Activated T-cell treated with anti-CD3 and anti-CD28 coated beads, Interleukin-2, amount 50 U/mL, for 4 hours (primary cell): ENCODE results near the gene EFEMP1. TPM values are rescaled to one million over a fixed set of nuclear protein-coding genes. Genes with fewer than 3 reads are reported as not detected.

Experiments
- ATAC-seq, 2 donors: fragments of 200-7000 bp; cut with Tn5 transposase; one replicate each; pipeline ENCODE4 v1.10.0; 2021
- DNase-seq: peaks from one replicate; pipeline ENCODE4 v3.0.0-alpha.2; 2020
- H3K27me3 Mint-ChIP-seq: one replicate; pipeline ENCODE4 v1.8.0; 2021; ENCODE audit warnings: low read depth, mixed read lengths
- H3K36me3 Mint-ChIP-seq: one replicate; pipeline ENCODE4 v1.8.0; 2022; ENCODE audit warnings: mixed read lengths; ENCODE audit not compliant: insufficient read depth
- H3K4me1 Mint-ChIP-seq: one replicate; pipeline ENCODE4 v1.8.0; 2021; ENCODE audit warnings: low read depth, mixed read lengths
- H3K4me3 Mint-ChIP-seq: one replicate; pipeline ENCODE4 v1.8.0; 2021; ENCODE audit warnings: mild to moderate bottlenecking, moderate library complexity, mixed read lengths
- H3K9me3 Mint-ChIP-seq: one replicate; pipeline ENCODE4 v1.8.0; 2021; ENCODE audit warnings: mixed read lengths
- total RNA-seq, 3 donors: library from RNA; stranded (reverse); gene quantifications; one replicate each; pipeline ENCODE4 v1.2.1, GENCODE V29; 2021

Gene EFEMP1
- under 1 TPM; 0.25 to 0.43 (median 0.40) TPM for total RNA-seq

GRCh38 chr2:55923091-55923981 is at the start of gene EFEMP1:
TSS of gene EFEMP1 (minus strand) at chr2:55923782. CDS start at chr2:55922440, 1,342 bp downstream.
- H3K9me3 Mint-ChIP-seq = no peaks in the 10 kb centered on the region
- no peak for ATAC-seq
- no peaks in the 10 kb centered on the region for H3K36me3 Mint-ChIP-seq
- no peak within 1 kb of the TSS for H3K4me3 Mint-ChIP-seq
- H3K4me1 Mint-ChIP-seq = peaks cover 3% of the 10 kb centered on the region
- DNase-seq = no peak
- H3K27me3 Mint-ChIP-seq = peaks cover 36% of the 10 kb centered on the region

- Mint-ChIP-seq H3K36me3 (no peaks in the 10 kb centered on the region), H3K4me3 (no peak overlapping the region), H3K4me1 (no peaks in the 10 kb centered on the region), H3K9me3 (no peaks in the 10 kb centered on the region), H3K27me3 (peaks cover 3% of the 10 kb centered on the region)
- DNase-seq = no peak
- ATAC-seq = no peak
These were observed 46.9 kb upstream of the EFEMP1 start for GRCh38 chr2:55970500-55970899.

- ATAC-seq = no peak
- no peaks in the 10 kb centered on the region for H3K4me1 Mint-ChIP-seq
- H3K4me3 Mint-ChIP-seq = no peak overlapping the region
- no peaks in the 10 kb centered on the region for H3K9me3 Mint-ChIP-seq
- DNase-seq = no peak
- H3K27me3 Mint-ChIP-seq = peaks cover 3% of the 10 kb centered on the region
- no peaks in the 10 kb centered on the region for H3K36me3 Mint-ChIP-seq
These were observed 45.4 kb upstream of the EFEMP1 start for GRCh38 chr2:55968941-55969340.

GRCh38 chr2:55966401-55967118 is 43.0 kb upstream of the EFEMP1 start:
- Mint-ChIP-seq H3K4me3 (no peak overlapping the region), H3K27me3 (peaks cover 6% of the 10 kb centered on the region), H3K9me3 (no peaks in the 10 kb centered on the region), H3K4me1 (no peaks in the 10 kb centered on the region), H3K36me3 (no peaks in the 10 kb centered on the region)
- DNase-seq = no peak
- ATAC-seq = no peak

GRCh38 chr2:55965966-55966365 is 42.4 kb upstream of the EFEMP1 start:
- ATAC-seq = no peak
- no peaks in the 10 kb centered on the region for H3K4me1 Mint-ChIP-seq

GRCh38 chr2:55965276-55965675 is 41.7 kb upstream of the EFEMP1 start:
- H3K4me1 Mint-ChIP-seq = no peaks in the 10 kb centered on the region
- ATAC-seq = no peak
- no peaks in the 10 kb centered on the region for H3K9me3 Mint-ChIP-seq
- no peak overlapping the region for H3K4me3 Mint-ChIP-seq
- H3K36me3 Mint-ChIP-seq = no peaks in the 10 kb centered on the region
- no peak for DNase-seq
- peaks cover 6% of the 10 kb centered on the region for H3K27me3 Mint-ChIP-seq

More at GRCh38 chr2:55965966-55966365, 42.4 kb upstream of the EFEMP1 start:
- H3K27me3 Mint-ChIP-seq = peaks cover 6% of the 10 kb centered on the region
- H3K36me3 Mint-ChIP-seq = no peaks in the 10 kb centered on the region
- DNase-seq = no peak
- no peak overlapping the region for H3K4me3 Mint-ChIP-seq
- no peaks in the 10 kb centered on the region for H3K9me3 Mint-ChIP-seq

- Mint-ChIP-seq H3K4me1 (no peaks in the 10 kb centered on the region), H3K36me3 (no peaks in the 10 kb centered on the region), H3K27me3 (peaks cover 3% of the 10 kb centered on the region), H3K4me3 (no peak overlapping the region), H3K9me3 (no peaks in the 10 kb centered on the region)
- ATAC-seq (no peak), DNase-seq (no peak)
These were observed 39.3 kb upstream of the EFEMP1 start for GRCh38 chr2:55962915-55963314.

GRCh38 chr2:55961318-55961911 is 37.8 kb upstream of the EFEMP1 start:
- Mint-ChIP-seq H3K27me3 (peaks cover 3% of the 10 kb centered on the region), H3K9me3 (no peaks in the 10 kb centered on the region), H3K4me1 (no peaks in the 10 kb centered on the region), H3K4me3 (no peak overlapping the region), H3K36me3 (no peaks in the 10 kb centered on the region)
- DNase-seq = no peak
- no peak for ATAC-seq

- no peaks in the 10 kb centered on the region for H3K4me1 Mint-ChIP-seq
- ATAC-seq = no peak
- peaks cover 3% of the 10 kb centered on the region for H3K27me3 Mint-ChIP-seq
- no peaks in the 10 kb centered on the region for H3K9me3 Mint-ChIP-seq
- no peak for DNase-seq
- H3K36me3 Mint-ChIP-seq = no peaks in the 10 kb centered on the region
- H3K4me3 Mint-ChIP-seq = no peak overlapping the region
These were observed 35.2 kb upstream of the EFEMP1 start for GRCh38 chr2:55958756-55959155.

GRCh38 chr2:55957142-55957541 is 33.6 kb upstream of the EFEMP1 start:
- no peaks in the 10 kb centered on the region for H3K9me3 Mint-ChIP-seq
- ATAC-seq = no peak
- H3K4me1 Mint-ChIP-seq = no peaks in the 10 kb centered on the region
- H3K4me3 Mint-ChIP-seq = no peak overlapping the region
- H3K36me3 Mint-ChIP-seq = no peaks in the 10 kb centered on the region
- no peak for DNase-seq
- no peaks in the 10 kb centered on the region for H3K27me3 Mint-ChIP-seq

GRCh38 chr2:55954306-55955035 is 30.9 kb upstream of the EFEMP1 start:
- H3K27me3 Mint-ChIP-seq = no peaks in the 10 kb centered on the region
- ATAC-seq (no peak), DNase-seq (no peak)
- H3K36me3 Mint-ChIP-seq = no peaks in the 10 kb centered on the region
- no peaks in the 10 kb centered on the region for H3K9me3 Mint-ChIP-seq
- no peaks in the 10 kb centered on the region for H3K4me1 Mint-ChIP-seq
- H3K4me3 Mint-ChIP-seq = no peak overlapping the region

- Mint-ChIP-seq H3K9me3 (no peaks in the 10 kb centered on the region), H3K4me3 (no peak overlapping the region), H3K27me3 (no peaks in the 10 kb centered on the region), H3K4me1 (no peaks in the 10 kb centered on the region), H3K36me3 (no peaks in the 10 kb centered on the region)
- ATAC-seq (no peak), DNase-seq (no peak)
These were observed 28.8 kb upstream of the EFEMP1 start for GRCh38 chr2:55952415-55952814.

GRCh38 chr2:55951533-55951932 is 28.0 kb upstream of the EFEMP1 start:
- ATAC-seq = no peak
- H3K4me1 Mint-ChIP-seq = no peaks in the 10 kb centered on the region
- no peaks in the 10 kb centered on the region for H3K36me3 Mint-ChIP-seq
- H3K9me3 Mint-ChIP-seq = no peaks in the 10 kb centered on the region
- DNase-seq = no peak
- peaks cover 2% of the 10 kb centered on the region for H3K27me3 Mint-ChIP-seq
- H3K4me3 Mint-ChIP-seq = no peak overlapping the region

GRCh38 chr2:55949613-55950012 is 26.0 kb upstream of the EFEMP1 start:
- Mint-ChIP-seq H3K36me3 (no peaks in the 10 kb centered on the region), H3K4me3 (no peak overlapping the region), H3K4me1 (no peaks in the 10 kb centered on the region), H3K9me3 (no peaks in the 10 kb centered on the region), H3K27me3 (peaks cover 2% of the 10 kb centered on the region)
- DNase-seq (no peak), ATAC-seq (no peak)
